Measurements from ENCODE around the gene GGT6. TPM values are rescaled to one million over a fixed set of nuclear protein-coding genes. Genes with fewer than 3 reads are reported as not detected.

GGT6 gene
- total RNA-seq, 2 experiments from 2014 or later, result not detected

DNA sequence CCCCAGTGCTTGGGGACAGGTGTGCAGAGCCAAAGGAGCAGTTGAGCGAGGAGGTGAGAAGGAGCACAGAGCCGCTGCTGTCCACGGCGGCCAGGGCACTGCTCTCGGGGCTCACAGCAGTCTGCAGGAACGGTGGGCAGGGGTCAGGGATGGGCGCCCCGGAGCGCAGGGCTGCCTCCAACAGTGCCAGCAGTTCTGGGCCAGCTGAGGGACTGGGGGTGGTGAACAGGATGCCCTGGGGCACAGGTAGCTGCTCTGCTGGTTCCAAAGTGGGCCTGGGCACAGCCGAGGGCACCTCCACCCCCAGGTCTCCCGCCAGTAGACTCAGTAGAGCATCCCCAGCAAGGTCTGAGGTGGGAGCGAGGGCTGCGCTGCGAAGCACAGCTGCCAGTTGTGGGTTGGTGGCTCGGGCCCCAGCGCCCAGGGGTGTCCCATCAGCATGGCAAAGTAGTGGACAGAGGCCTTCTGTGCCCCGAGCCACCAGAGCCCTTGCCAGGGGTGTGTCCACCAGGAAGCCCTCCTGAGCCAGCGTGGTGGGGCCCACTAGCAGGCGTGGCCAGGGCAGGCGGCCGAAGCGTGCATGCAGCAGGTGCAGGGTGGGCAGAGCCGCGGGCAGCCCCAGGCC is 1.9 kb downstream of the GGT6 start:
- Mint-ChIP-seq H3K27ac (no peak overlapping the region), H3K9me3 (no peaks in the 10 kb centered on the region), H3K36me3 (no peaks in the 10 kb centered on the region), H3K4me1 (peaks cover 38% of the 10 kb centered on the region), H3K4me3 (no peak overlapping the region), H3K27me3 (no peaks in the 10 kb centered on the region)
- DNase-seq, result no peak
- POLR2A ChIA-PET, result no interaction called here
- no peak for ATAC-seq (ENCODE audit: low read depth)

DNA sequence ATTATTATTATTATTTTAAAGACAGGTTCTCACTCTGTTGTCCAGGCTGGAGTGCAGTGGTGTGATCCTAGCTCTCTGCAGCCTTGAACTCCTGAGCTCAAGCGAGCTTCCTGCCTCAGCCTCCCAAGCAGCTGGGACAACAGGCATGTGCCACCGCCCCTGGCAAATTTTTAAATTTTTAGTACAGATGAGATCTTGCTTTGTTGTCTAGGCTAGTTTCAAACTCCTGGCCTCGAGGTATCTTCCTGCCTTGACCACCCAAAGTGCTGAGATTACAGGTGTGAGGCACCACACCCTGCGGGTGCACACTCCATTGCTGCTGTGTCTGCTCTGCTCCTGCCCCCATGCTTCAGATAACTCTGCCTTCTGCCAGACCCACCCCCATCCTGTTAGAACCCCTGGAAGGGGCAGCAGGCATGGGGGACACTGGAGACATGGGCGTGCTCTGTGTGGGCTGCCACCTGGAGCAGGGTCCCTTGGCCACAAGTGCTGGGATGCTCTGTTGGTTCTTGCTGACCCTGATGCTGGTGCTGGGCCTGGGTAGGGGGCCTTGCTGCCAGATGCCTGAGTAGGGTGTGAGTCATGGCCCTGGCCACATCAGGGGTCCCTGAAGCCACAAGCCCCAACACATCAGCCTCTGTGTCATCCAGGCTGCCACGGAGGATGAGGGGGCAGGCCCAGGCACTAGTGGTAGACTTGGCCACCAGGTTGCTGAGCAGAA is 2.6 kb downstream of the GGT6 start:
- DNase-seq (no peak), ATAC-seq (ENCODE audit: low read depth) (no peak)
- Mint-ChIP-seq H3K36me3 (no peaks in the 10 kb centered on the region), H3K4me3 (no peak overlapping the region), H3K27me3 (no peaks in the 10 kb centered on the region), H3K27ac (no peak overlapping the region), H3K9me3 (no peaks in the 10 kb centered on the region), H3K4me1 (peaks cover 32% of the 10 kb centered on the region)
- POLR2A ChIA-PET, result interaction anchor here (0.7 kb wide), 1 partner anchor 27 kb away, joined by 6 read pairs; no protein-coding TSS in a partner anchor

DNA sequence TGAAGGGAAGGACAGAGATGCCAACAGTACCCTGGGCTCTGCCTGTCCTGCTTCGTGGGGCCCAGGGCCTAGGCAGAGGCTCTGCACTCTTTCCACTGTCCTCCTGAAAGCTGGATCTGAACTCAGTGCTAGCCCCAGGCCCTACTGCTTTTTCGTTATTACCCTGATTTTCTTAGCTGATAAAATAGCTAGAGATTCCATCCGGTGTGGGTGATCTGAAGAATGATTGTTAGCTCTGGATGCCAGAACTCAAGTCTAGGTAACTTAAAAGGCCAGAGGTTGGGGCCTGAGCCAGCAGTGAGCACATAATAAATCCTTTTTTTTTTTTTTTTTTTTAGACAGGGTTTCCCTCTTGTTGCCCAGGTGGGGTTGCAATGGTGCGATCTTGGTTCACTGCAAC is 3.4 kb downstream of the GGT6 start:
- H3K36me3 Mint-ChIP-seq, result no peaks in the 10 kb centered on the region
- H3K27me3 Mint-ChIP-seq, result no peaks in the 10 kb centered on the region
- no peak overlapping the region for H3K4me3 Mint-ChIP-seq
- POLR2A ChIA-PET, result interaction anchor here (0.7 kb wide), 2 partner anchors 11 to 26 kb away, joined by 6 to 7 read pairs; no protein-coding TSS in a partner anchor
- H3K4me1 Mint-ChIP-seq, result peaks cover 24% of the 10 kb centered on the region
- H3K9me3 Mint-ChIP-seq, result no peaks in the 10 kb centered on the region
- no peak for ATAC-seq (ENCODE audit: low read depth)
- no peak for DNase-seq
- H3K27ac Mint-ChIP-seq, result no peak overlapping the region

GRCh38 chr17:4555873-4556759 is 4.3 kb downstream of the GGT6 start:
- POLR2A ChIA-PET, result interaction anchor here (1.0 to 1.7 kb wide), 8 partner anchors 12 to 413 kb away, joined by 3 to 6 read pairs (median 4); partner anchors contain the start of genes C17orf107, CYB5D2, SPNS2 and SPNS3
- no peaks in the 10 kb centered on the region for H3K27me3 Mint-ChIP-seq
- peaks cover 1% of the 10 kb centered on the region for H3K36me3 Mint-ChIP-seq

DNA sequence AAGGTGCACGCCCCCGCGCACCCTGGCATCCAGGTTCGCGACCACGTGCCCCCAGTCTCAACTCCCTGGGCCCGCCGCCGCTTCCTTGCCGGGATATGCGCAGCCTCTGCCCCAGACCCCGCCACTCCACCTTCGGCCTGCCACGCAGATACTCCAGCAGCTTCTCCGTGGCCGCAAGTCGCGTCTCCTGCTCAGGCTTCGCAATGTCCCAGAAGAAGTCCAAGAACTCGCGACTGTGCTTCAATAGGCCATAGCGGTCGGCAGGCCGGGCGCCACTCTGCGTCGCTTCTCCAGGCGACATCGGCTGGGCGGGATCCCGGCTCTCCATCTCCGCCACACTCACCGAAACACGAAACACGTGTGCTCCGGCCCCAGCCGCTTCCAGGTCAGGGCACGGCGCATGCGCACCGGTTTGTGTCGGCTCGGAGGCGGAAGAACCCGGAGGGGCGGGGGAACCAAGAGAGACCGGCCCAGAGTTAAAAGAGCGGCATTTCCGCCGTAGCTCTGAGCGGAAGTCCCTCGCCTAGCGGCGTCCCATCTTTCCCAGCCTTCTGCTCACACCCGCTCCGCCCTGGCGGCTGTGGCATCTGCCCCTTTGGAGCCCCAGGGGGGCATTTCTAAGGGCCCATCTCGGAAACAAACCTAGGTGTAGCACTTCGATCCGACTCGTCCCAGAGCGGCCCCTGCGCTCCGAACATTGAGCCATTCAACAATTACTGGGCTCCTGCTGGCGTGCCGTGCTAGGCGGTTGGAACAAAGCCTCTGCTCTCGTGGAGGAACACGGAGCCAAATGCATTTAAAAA is 5.2 kb downstream of the GGT6 start, which contains the start of gene MYBBP1A:
TSS of gene MYBBP1A (minus strand) at position 388 of the 803 bp plus-strand sequence. CDS start at position 328, 60 bp downstream.
- H3K4me3 Mint-ChIP-seq, result peak within 1 kb of the TSS; percentile 91

More at GRCh38 chr17:4555873-4556759, 4.3 kb downstream of the GGT6 start:
- ATAC-seq (ENCODE audit: low read depth) (no peak), DNase-seq (no peak)
- H3K4me1 Mint-ChIP-seq, result peaks cover 22% of the 10 kb centered on the region
- no peaks in the 10 kb centered on the region for H3K9me3 Mint-ChIP-seq
- peak overlapping the region; percentile 91 for H3K4me3 Mint-ChIP-seq
- H3K27ac Mint-ChIP-seq, result peak overlapping the region; percentile 95

GRCh38 chr17:4554441-4554996 is 5.9 kb downstream of the GGT6 start:
- no peaks in the 10 kb centered on the region for H3K9me3 Mint-ChIP-seq
- H3K36me3 Mint-ChIP-seq, result peaks cover 4% of the 10 kb centered on the region
- H3K27ac Mint-ChIP-seq, result peak overlapping the region; percentile 95
- H3K4me1 Mint-ChIP-seq, result peaks cover 22% of the 10 kb centered on the region
- POLR2A ChIA-PET, result interaction anchor here (0.7 to 1.7 kb wide), 9 partner anchors 10 to 345 kb away, joined by 3 to 7 read pairs (median 5); partner anchors contain the start of genes C17orf107, SPNS2 and SPNS3
- ATAC-seq (ENCODE audit: low read depth) (no peak), DNase-seq (no peak)
- peak overlapping the region; percentile 91 for H3K4me3 Mint-ChIP-seq
- no peaks in the 10 kb centered on the region for H3K27me3 Mint-ChIP-seq

More for the DNA sequence above, 5.2 kb downstream of the GGT6 start, which contains the start of gene MYBBP1A:
- peaks cover 4% of the 10 kb centered on the region for H3K36me3 Mint-ChIP-seq
- peaks cover 22% of the 10 kb centered on the region for H3K4me1 Mint-ChIP-seq
- H3K27me3 Mint-ChIP-seq, result no peaks in the 10 kb centered on the region
- peak within 1 kb of the TSS; percentile 95 for H3K27ac Mint-ChIP-seq
- ATAC-seq (ENCODE audit: low read depth), result peak; percentile 95
- no peaks in the 10 kb centered on the region for H3K9me3 Mint-ChIP-seq
- POLR2A ChIA-PET, result interaction anchor here (1.0 to 1.7 kb wide), 10 partner anchors 11 to 412 kb away, joined by 3 to 7 read pairs (median 5); partner anchors contain the start of genes C17orf107, CYB5D2, SPNS2 and SPNS3
- peak; percentile 97 for DNase-seq

DNA sequence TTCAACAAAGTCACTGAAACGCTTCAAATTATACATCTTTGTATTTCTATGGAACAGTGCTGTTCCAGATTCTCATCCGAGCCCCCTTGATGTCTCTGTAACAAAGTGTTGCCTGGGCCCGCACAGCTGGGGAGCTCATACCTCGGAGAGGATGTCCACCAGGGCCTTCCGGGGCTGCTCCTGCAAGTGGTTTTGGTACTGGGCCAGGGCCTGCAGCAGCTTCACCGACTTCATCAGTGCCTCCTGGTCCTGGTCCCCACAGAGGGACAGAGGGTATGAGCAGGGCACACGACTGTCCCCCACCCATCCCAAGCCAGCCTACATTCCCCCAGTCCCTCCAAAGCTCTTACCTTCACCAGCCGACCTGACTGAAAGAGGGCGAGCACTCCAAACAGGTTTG is 6.7 kb downstream of the GGT6 start:
- POLR2A ChIA-PET, result interaction anchor here (1.0 to 1.7 kb wide), 4 partner anchors 49 to 119 kb away, joined by 3 to 7 read pairs (median 5); no protein-coding TSS in a partner anchor

DNA sequence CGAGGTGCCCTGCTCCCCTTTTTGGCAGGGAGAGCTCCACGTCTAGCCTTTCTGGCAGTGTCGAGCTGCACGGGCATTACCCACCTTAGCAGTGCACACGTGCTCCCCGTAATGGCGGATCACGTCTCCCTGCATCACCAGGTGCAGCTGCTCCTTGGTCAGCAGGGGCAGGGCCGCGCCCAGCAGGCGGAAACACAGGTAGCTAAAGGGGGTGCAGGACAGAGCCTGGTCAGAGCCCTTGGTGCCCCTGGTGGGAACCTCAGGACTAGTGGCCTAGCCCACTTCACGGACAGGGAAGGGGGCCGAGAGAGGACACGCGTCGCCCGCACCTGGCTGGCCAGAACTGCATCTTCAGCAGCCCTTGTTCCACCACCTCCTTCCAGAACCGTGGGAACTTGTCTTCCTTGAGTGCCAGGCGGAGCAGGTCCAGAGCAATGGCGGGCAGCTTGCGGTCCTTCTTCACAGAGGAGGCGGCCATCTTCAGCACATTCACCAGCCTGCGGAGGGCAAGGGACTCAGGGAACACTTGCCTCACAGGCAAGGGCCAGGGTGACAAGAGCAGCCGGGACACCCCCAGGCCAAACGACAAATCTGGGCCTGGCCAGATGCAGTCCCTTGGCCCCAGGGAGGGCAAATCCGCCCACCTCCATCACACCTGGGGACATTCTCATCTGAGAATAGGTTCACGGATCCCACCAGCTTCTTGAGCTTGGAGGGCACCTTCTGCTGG is 8.4 kb downstream of the GGT6 start:
- DNase-seq (no peak), ATAC-seq (ENCODE audit: low read depth) (no peak)
- H3K4me3 Mint-ChIP-seq, result no peak overlapping the region
- POLR2A ChIA-PET, result no interaction called here
- H3K36me3 Mint-ChIP-seq, result peaks cover 4% of the 10 kb centered on the region
- H3K9me3 Mint-ChIP-seq, result no peaks in the 10 kb centered on the region
- no peaks in the 10 kb centered on the region for H3K27me3 Mint-ChIP-seq
- no peak overlapping the region for H3K27ac Mint-ChIP-seq
- H3K4me1 Mint-ChIP-seq, result peaks cover 21% of the 10 kb centered on the region

More for the DNA sequence above, 6.7 kb downstream of the GGT6 start:
- H3K27me3 Mint-ChIP-seq, result no peaks in the 10 kb centered on the region
- peaks cover 22% of the 10 kb centered on the region for H3K4me1 Mint-ChIP-seq
- peak overlapping the region; percentile 52 for H3K27ac Mint-ChIP-seq
- DNase-seq (no peak), ATAC-seq (ENCODE audit: low read depth) (no peak)
- H3K36me3 Mint-ChIP-seq, result peaks cover 4% of the 10 kb centered on the region
- no peaks in the 10 kb centered on the region for H3K9me3 Mint-ChIP-seq
- H3K4me3 Mint-ChIP-seq, result peak overlapping the region; percentile 91

DNA sequence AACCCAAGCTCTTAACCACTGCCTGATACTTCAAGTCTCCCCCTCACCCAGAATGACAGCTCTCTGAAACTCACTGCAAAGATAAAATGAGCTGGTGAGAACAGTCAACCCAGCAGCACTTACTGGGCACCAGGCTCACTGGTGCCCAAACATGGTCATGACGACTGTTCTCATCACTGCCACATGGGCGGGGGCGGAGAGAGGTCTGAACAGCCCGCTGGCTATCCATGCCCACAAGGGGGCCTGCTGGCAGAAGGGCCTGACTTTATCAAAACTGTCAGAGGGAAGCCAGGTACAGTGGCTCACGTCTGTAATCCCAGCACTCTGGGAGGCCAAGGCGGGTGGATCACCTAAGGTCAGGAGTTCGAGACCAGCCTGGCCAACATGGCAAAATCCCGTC is 9.2 kb downstream of the GGT6 start:
- no peaks in the 10 kb centered on the region for H3K9me3 Mint-ChIP-seq
- no peak overlapping the region for H3K27ac Mint-ChIP-seq
- H3K36me3 Mint-ChIP-seq, result peaks cover 4% of the 10 kb centered on the region
- DNase-seq, result no peak
- no peaks in the 10 kb centered on the region for H3K27me3 Mint-ChIP-seq
- POLR2A ChIA-PET, result no interaction called here
- no peak for ATAC-seq (ENCODE audit: low read depth)
- no peak overlapping the region for H3K4me3 Mint-ChIP-seq
- H3K4me1 Mint-ChIP-seq, result peaks cover 20% of the 10 kb centered on the region

GRCh38 chr17:4550534-4551039 is 9.8 kb downstream of the GGT6 start:
- Mint-ChIP-seq H3K27ac (no peak overlapping the region), H3K9me3 (no peaks in the 10 kb centered on the region), H3K4me3 (no peak overlapping the region), H3K27me3 (no peaks in the 10 kb centered on the region), H3K36me3 (peaks cover 4% of the 10 kb centered on the region), H3K4me1 (peaks cover 14% of the 10 kb centered on the region)
- POLR2A ChIA-PET, result no interaction called here
- no peak for ATAC-seq (ENCODE audit: low read depth)
- no peak for DNase-seq

DNA sequence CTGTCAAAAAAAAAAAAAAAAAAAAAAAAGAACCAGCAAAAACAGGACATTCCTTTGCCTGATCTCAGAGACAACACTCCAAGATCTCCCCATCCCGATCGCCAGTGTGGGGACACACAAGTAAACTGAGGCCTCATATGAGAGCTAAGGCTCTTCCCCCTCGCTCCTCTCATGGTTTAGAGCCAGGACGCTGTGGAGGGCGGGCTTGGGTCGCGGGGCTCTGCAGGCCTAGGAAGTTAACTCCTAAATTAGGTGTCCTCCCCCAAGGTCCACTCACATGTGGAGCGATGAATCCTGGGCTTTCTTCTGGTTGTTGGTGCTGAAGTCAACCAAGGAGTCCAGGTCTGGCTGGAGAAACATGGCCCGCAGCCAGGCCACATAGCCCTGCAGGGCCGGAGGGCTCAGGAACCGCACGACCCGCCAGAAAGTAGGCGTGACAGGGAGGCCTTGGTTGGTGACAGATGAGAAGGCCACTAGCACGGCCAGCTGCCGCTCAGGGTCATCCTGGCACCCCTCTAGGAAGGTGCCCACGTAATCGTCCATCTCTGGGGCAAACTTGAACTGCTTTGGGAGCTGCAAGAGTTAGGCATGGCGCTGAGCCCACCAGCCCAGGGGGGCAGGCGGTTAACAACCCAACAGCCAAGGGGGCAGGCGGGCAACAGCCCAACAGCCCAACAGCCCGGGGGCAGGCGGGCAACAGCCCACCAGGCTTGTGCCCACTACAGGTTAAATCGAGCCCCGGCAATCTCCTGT is 10.4 kb downstream of the GGT6 start:
- H3K4me1 Mint-ChIP-seq, result peaks cover 12% of the 10 kb centered on the region
- no peaks in the 10 kb centered on the region for H3K9me3 Mint-ChIP-seq
- H3K4me3 Mint-ChIP-seq, result no peak overlapping the region
- H3K36me3 Mint-ChIP-seq, result peaks cover 4% of the 10 kb centered on the region
- no peak overlapping the region for H3K27ac Mint-ChIP-seq
- POLR2A ChIA-PET, result interaction anchor here (0.7 kb wide), 1 partner anchor 103 kb away, joined by 4 read pairs; no protein-coding TSS in a partner anchor
- no peaks in the 10 kb centered on the region for H3K27me3 Mint-ChIP-seq
- DNase-seq, result no peak
- ATAC-seq (ENCODE audit: low read depth), result no peak

Measured in activated naive CD8-positive, alpha-beta T cell treated with anti-CD3 and anti-CD28 coated beads, Interleukin-2, amount 10 ng/mL, durations not matched to agents 7 days and 5 days (primary cell).